HEK293 (cell line): ENCODE data around the gene PDRG1.
A peak's percentile ranks its signal among the peaks of the same experiment; 100 is the strongest.

ENCODE experiments used
- CTCF ChIA-PET: fragments of 350-600 bp; formaldehyde crosslinking; extraction: SDS; loops from one replicate; lab custom pipeline; 2021; ENCODE audit warnings: antibody characterized with exemption; lab: Yijun Ruan, JAX
- POLR2A ChIA-PET: fragments of 300-600 bp; formaldehyde crosslinking; extraction: SDS; loops from one replicate; lab custom pipeline; 2020; ENCODE audit warnings: antibody characterized with exemption, inconsistent platforms; lab: Yijun Ruan, JAX
- H3K27ac ChIP-seq: fragments of 200-500 bp; sonication (Bioruptor generic); 2 replicates; pipeline ENCODE4 v1.5.1; 2014; ENCODE audit warnings: low read depth, low read length, control low read depth, inconsistent platforms; ENCODE audit errors: extremely low read depth
- H3K36me3 ChIP-seq, 2 experiments: fragments of 200-500 bp in 1 of 2; sonication (Bioruptor generic) in 1 of 2; 1 replicate in 1 of 2; 2 replicates in 1 of 2; pipeline ENCODE4 v1.5.1; 2014 to 2017; ENCODE audit warnings: inconsistent platforms in 2 of 2, low read length in 2 of 2; ENCODE audit not compliant: control insufficient read depth in 2 of 2, insufficient read depth in 1 of 2
- H3K4me1 ChIP-seq: fragments of 200-500 bp; sonication (Bioruptor generic); 2 replicates; pipeline ENCODE4 v1.5.1; 2014; ENCODE audit warnings: mild to moderate bottlenecking, low read length, inconsistent platforms; ENCODE audit not compliant: control insufficient read depth, insufficient read depth
- H3K4me3 ChIP-seq: 2 replicates; pipeline ENCODE4 v1.5.1; 2011; ENCODE audit warnings: low read depth, mild to moderate bottlenecking, control low read depth, low read length, moderate library complexity
- H3K9me3 ChIP-seq: fragments of 200-500 bp; sonication (Bioruptor generic); 2 replicates; pipeline ENCODE4 v1.5.1; 2014; ENCODE audit warnings: low read depth, low read length, inconsistent platforms; ENCODE audit not compliant: control insufficient read depth, insufficient read depth
- EGR2 ChIP-seq: fragments of 450-650 bp; formaldehyde crosslinking; IDR thresholded peaks from 2 replicates; pipeline ENCODE4 v1.5.1; 2016; ENCODE audit warnings: low read depth, missing biosample characterization, missing genetic modification characterization
- GLI4 ChIP-seq: fragments of 450-650 bp; formaldehyde crosslinking; IDR thresholded peaks from 2 replicates; pipeline ENCODE4 v1.5.1; 2016; ENCODE audit warnings: missing biosample characterization, missing genetic modification characterization
- GLIS1 ChIP-seq: fragments of 450-650 bp; formaldehyde crosslinking; IDR thresholded peaks from 2 replicates; pipeline ENCODE4 v1.5.1; 2016; ENCODE audit warnings: missing biosample characterization, missing genetic modification characterization
- GLIS2 ChIP-seq: fragments of 450-650 bp; formaldehyde crosslinking; IDR thresholded peaks from 2 replicates; pipeline ENCODE4 v1.5.1; 2016; ENCODE audit warnings: missing biosample characterization, missing genetic modification characterization
- IKZF3 ChIP-seq: fragments of 450-650 bp; IDR thresholded peaks from 2 replicates; pipeline ENCODE4 v1.5.0; 2018; ENCODE audit warnings: missing biosample characterization, mild to moderate bottlenecking, missing genetic modification characterization, moderate library complexity
- KLF8 ChIP-seq: fragments of 450-650 bp; formaldehyde crosslinking; IDR thresholded peaks from 2 replicates; pipeline ENCODE4 v1.5.1; 2016; ENCODE audit warnings: missing biosample characterization, missing genetic modification characterization
- SCRT2 ChIP-seq: fragments of 450-650 bp; formaldehyde crosslinking; IDR thresholded peaks from 2 replicates; pipeline ENCODE4 v1.5.1; 2016; ENCODE audit warnings: missing biosample characterization, missing genetic modification characterization
- SETDB1 ChIP-seq: IDR thresholded peaks from one replicate; pipeline ENCODE4 v1.6.1; 2017; ENCODE audit warnings: mild to moderate bottlenecking, low read length, moderate library complexity, mixed read lengths; ENCODE audit not compliant: insufficient read length
- SP2 ChIP-seq: fragments of 450-650 bp; formaldehyde crosslinking; IDR thresholded peaks from 2 replicates; pipeline ENCODE4 v1.5.1; 2016; ENCODE audit warnings: missing biosample characterization, missing genetic modification characterization
- YY2 ChIP-seq: fragments of 450-650 bp; formaldehyde crosslinking; IDR thresholded peaks from 2 replicates; pipeline ENCODE4 v1.5.1; 2016; ENCODE audit warnings: missing biosample characterization, missing genetic modification characterization
- ZBTB1 ChIP-seq: fragments of 450-650 bp; formaldehyde crosslinking; IDR thresholded peaks from 2 replicates; pipeline ENCODE4 v1.5.1; 2016; ENCODE audit warnings: missing biosample characterization, missing genetic modification characterization
- ZBTB48 ChIP-seq: fragments of 450-650 bp; formaldehyde crosslinking; IDR thresholded peaks from 2 replicates; pipeline ENCODE4 v1.5.1; 2016; ENCODE audit warnings: missing biosample characterization, missing genetic modification characterization
- ZFHX2 ChIP-seq: fragments of 450-650 bp; formaldehyde crosslinking; conservative IDR thresholded peaks from 2 replicates; pipeline ENCODE4 v1.5.1; 2016; ENCODE audit warnings: missing biosample characterization, missing genetic modification characterization
- ZNF112 ChIP-seq: fragments of 450-650 bp; formaldehyde crosslinking; IDR thresholded peaks from 2 replicates; pipeline ENCODE4 v1.5.0; 2017; ENCODE audit warnings: missing biosample characterization, missing genetic modification characterization
- ZNF174 ChIP-seq: fragments of 450-650 bp; formaldehyde crosslinking; IDR thresholded peaks from 2 replicates; pipeline ENCODE4 v1.5.0; 2017; ENCODE audit warnings: missing biosample characterization, mild to moderate bottlenecking, missing genetic modification characterization
- ZNF223 ChIP-seq: fragments of 450-650 bp; formaldehyde crosslinking; IDR thresholded peaks from 2 replicates; pipeline ENCODE4 v1.5.1; 2016; ENCODE audit warnings: missing biosample characterization, missing genetic modification characterization
- ZNF24 ChIP-seq: fragments of 450-650 bp; formaldehyde crosslinking; IDR thresholded peaks from 2 replicates; pipeline ENCODE4 v1.5.1; 2016; ENCODE audit warnings: missing biosample characterization, missing genetic modification characterization
- ZNF366 ChIP-seq: fragments of 450-650 bp; formaldehyde crosslinking; conservative IDR thresholded peaks from 2 replicates; pipeline ENCODE4 v1.5.1; 2016; ENCODE audit warnings: missing biosample characterization, missing genetic modification characterization
- ZNF37A ChIP-seq: fragments of 450-650 bp; IDR thresholded peaks from 2 replicates; pipeline ENCODE4 v1.5.1; 2018; ENCODE audit warnings: missing biosample characterization, missing genetic modification characterization
- ZNF529 ChIP-seq: fragments of 450-650 bp; formaldehyde crosslinking; IDR thresholded peaks from 2 replicates; pipeline ENCODE4 v1.5.1; 2017; ENCODE audit warnings: missing genetic modification characterization, missing biosample characterization; ENCODE audit not compliant: insufficient replicate concordance
- ZNF544 ChIP-seq: fragments of 450-650 bp; formaldehyde crosslinking; IDR thresholded peaks from 2 replicates; pipeline ENCODE4 v1.5.0; 2017; ENCODE audit warnings: missing biosample characterization, missing genetic modification characterization
- ZNF610 ChIP-seq: fragments of 450-650 bp; formaldehyde crosslinking; IDR thresholded peaks from 2 replicates; pipeline ENCODE4 v1.5.1; 2016; ENCODE audit warnings: missing biosample characterization, missing genetic modification characterization, borderline replicate concordance
- ZNF623 ChIP-seq: fragments of 450-650 bp; formaldehyde crosslinking; IDR thresholded peaks from 2 replicates; pipeline ENCODE4 v1.5.1; 2016; ENCODE audit warnings: missing biosample characterization, missing genetic modification characterization
- ZNF785 ChIP-seq: fragments of 450-650 bp; formaldehyde crosslinking; IDR thresholded peaks from 2 replicates; pipeline ENCODE4 v1.5.1; 2016; ENCODE audit warnings: missing biosample characterization, missing genetic modification characterization
- ZNF843 ChIP-seq: fragments of 450-650 bp; formaldehyde crosslinking; IDR thresholded peaks from 2 replicates; pipeline ENCODE4 v1.5.1; 2016; ENCODE audit warnings: missing biosample characterization, missing genetic modification characterization
- TF ChIP-seq, protein P1 (sequence below): fragments of 450-650 bp; formaldehyde crosslinking; IDR thresholded peaks from 2 replicates; pipeline ENCODE4 v1.5.1; 2016; ENCODE audit warnings: missing biosample characterization, missing genetic modification characterization, low read depth
- TF ChIP-seq, protein P2 (sequence below): fragments of 450-650 bp; formaldehyde crosslinking; IDR thresholded peaks from 2 replicates; pipeline ENCODE4 v1.5.1; 2017; ENCODE audit warnings: missing biosample characterization, missing genetic modification characterization

PDRG1 gene

DNA sequence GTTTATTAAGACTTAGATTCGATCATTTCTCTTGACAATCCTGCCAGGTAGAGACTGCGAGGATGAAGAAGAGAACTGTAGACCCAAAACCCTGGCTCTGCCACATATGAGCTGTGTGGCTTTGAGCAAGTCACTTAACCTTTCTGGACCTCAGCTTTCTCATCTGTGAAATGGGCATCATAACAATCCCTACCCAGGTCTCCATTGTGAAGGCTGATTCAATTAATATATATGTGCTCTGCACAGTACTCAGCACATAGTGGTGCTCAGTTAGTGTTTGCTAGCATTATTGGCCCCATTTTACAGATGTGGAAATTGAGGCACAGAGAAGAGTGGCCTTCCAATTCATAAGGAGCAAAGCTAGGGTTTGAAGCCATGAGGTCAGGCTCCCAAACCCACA, 24.0 kb upstream of the PDRG1 start (continued):
- TF ChIP-seq, protein P1, sequence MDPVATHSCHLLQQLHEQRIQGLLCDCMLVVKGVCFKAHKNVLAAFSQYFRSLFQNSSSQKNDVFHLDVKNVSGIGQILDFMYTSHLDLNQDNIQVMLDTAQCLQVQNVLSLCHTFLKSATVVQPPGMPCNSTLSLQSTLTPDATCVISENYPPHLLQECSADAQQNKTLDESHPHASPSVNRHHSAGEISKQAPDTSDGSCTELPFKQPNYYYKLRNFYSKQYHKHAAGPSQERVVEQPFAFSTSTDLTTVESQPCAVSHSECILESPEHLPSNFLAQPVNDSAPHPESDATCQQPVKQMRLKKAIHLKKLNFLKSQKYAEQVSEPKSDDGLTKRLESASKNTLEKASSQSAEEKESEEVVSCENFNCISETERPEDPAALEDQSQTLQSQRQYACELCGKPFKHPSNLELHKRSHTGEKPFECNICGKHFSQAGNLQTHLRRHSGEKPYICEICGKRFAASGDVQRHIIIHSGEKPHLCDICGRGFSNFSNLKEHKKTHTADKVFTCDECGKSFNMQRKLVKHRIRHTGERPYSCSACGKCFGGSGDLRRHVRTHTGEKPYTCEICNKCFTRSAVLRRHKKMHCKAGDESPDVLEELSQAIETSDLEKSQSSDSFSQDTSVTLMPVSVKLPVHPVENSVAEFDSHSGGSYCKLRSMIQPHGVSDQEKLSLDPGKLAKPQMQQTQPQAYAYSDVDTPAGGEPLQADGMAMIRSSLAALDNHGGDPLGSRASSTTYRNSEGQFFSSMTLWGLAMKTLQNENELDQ (tag by site-specific recombination) = no peak
- TF ChIP-seq ZNF37A (tag by site-specific recombination) (no peak), ZNF24 (tag by site-specific recombination) (no peak), ZNF610 (tag by site-specific recombination) (no peak), SETDB1 (no peak), ZNF843 (tag by site-specific recombination) (no peak), ZNF223 (tag by site-specific recombination) (no peak), ZNF785 (tag by site-specific recombination) (no peak), IKZF3 (tag by site-specific recombination) (no peak)

- ChIA-PET POLR2A (interaction anchor here (0.6 kb wide), 1 partner anchor 20 kb away, joined by 3 read pairs; no protein-coding TSS in a partner anchor), CTCF (interaction anchor here (0.7 kb wide), 1 partner anchor 56 kb away, joined by 3 read pairs; no protein-coding TSS in a partner anchor)
- Histone ChIP-seq H3K4me1 (no peaks in the 10 kb centered on the region), H3K9me3 (no peaks in the 10 kb centered on the region), H3K27ac (no peak overlapping the region), H3K4me3 (no peak overlapping the region), H3K36me3 (no peaks in the 10 kb centered on the region)
- TF ChIP-seq YY2 = no peak
- no peak for TF ChIP-seq ZNF174 (tag by site-specific recombination)
- peak; percentile 66 for TF ChIP-seq ZFHX2 (tag by site-specific recombination)
- no peak for TF ChIP-seq GLI4 (tag by site-specific recombination)
- no peak for TF ChIP-seq SCRT2 (tag by site-specific recombination)
- TF ChIP-seq ZNF544 (tag by site-specific recombination) = no peak
- TF ChIP-seq SP2 = no peak
- TF ChIP-seq EGR2 (tag by site-specific recombination) = peak; percentile 87
- TF ChIP-seq GLIS2 = no peak
Observed at GRCh38 chr20:31974951-31975487, 23.2 kb upstream of the PDRG1 start.

DNA sequence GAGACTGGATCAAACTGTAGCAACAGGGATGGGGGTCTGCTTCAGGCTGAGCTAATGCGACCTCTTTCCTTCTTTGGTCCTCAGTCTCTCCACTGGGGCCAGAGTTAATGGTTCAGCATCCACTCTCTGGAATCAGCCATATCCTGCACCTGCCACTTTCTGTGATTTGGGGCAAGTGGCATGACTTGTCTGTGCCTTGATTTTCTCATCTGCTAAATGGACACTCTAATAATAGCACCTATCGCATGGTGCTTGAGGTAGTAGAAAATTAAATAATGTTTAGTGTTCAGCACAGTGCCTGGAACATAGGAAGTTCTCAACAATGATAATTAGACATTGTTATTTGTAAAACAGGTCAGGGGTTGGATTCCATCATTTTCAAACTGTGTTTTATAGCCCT, 22.4 kb upstream of the PDRG1 start:
- H3K4me1 ChIP-seq = no peaks in the 10 kb centered on the region
- H3K4me3 ChIP-seq = no peak overlapping the region
- H3K27ac ChIP-seq = no peak overlapping the region
- POLR2A ChIA-PET = no interaction called here
- CTCF ChIA-PET = no interaction called here
- H3K9me3 ChIP-seq = no peaks in the 10 kb centered on the region
- TF ChIP-seq GLIS1 (tag by site-specific recombination) = no peak
- TF ChIP-seq ZBTB1 = no peak
- no peak for TF ChIP-seq ZNF623
- no peak for TF ChIP-seq ZBTB48 (tag by site-specific recombination)
- TF ChIP-seq ZNF529 = no peak
- no peak for TF ChIP-seq ZNF112 (tag by site-specific recombination)
- TF ChIP-seq, protein P2, sequence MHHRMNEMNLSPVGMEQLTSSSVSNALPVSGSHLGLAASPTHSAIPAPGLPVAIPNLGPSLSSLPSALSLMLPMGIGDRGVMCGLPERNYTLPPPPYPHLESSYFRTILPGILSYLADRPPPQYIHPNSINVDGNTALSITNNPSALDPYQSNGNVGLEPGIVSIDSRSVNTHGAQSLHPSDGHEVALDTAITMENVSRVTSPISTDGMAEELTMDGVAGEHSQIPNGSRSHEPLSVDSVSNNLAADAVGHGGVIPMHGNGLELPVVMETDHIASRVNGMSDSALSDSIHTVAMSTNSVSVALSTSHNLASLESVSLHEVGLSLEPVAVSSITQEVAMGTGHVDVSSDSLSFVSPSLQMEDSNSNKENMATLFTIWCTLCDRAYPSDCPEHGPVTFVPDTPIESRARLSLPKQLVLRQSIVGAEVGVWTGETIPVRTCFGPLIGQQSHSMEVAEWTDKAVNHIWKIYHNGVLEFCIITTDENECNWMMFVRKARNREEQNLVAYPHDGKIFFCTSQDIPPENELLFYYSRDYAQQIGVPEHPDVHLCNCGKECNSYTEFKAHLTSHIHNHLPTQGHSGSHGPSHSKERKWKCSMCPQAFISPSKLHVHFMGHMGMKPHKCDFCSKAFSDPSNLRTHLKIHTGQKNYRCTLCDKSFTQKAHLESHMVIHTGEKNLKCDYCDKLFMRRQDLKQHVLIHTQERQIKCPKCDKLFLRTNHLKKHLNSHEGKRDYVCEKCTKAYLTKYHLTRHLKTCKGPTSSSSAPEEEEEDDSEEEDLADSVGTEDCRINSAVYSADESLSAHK (tag by site-specific recombination) = no peak
- TF ChIP-seq ZNF366 (tag by site-specific recombination) = no peak
- TF ChIP-seq KLF8 (tag by site-specific recombination) = no peak
- TF ChIP-seq, all 188 proteins: peak for 0
- no peaks in the 10 kb centered on the region for H3K36me3 ChIP-seq
